Kidney glomerular epithelial cell (primary cell): Measurements from ENCODE around the gene BICRAL.
"Not testable (repeated sequence)": the region's sequence is repeated elsewhere in the genome, so short reads cannot be mapped to it uniquely, and the experiment has no call there.

Source experiments
- DNase-seq: peaks from one replicate; lab custom pipeline; 2025; lab: John Stamatoyannopoulos, UW

BICRAL gene

DNA sequence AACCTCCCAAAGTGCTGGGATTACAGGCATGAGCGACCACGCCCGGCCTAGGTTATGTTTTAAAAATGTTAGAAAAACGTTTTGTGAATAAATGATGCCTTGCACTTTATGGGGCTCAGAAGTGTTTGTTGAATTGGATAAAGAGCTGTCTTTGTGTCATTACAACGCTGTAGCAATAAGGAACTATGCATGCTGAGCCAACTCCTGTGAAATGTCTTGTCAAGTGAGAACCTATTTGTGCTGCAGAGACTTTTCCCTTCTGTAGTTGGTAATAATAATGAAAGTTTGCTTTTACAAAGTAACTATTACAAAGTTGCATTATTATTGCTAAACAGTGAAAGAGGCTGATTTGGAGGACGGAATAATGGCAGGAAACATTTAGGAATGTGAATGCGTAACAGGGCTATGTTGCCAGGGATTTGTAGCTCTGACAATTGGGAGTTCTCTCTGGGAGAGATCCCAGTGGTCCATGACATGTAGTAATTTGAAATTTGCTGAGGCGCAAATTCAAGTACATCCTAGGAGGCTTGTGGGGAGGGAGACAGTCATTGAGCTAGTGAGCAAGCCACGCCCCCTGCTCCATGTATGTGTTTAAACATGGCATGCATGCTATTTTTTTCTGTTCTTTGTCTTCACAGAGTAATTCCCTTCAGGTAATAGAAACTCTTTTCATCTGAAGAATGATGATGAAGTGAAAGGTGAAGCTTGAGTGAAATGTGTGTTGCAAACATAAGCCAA lies 16.8 kb upstream of the BICRAL start:
- DNase-seq: no peak

DNA sequence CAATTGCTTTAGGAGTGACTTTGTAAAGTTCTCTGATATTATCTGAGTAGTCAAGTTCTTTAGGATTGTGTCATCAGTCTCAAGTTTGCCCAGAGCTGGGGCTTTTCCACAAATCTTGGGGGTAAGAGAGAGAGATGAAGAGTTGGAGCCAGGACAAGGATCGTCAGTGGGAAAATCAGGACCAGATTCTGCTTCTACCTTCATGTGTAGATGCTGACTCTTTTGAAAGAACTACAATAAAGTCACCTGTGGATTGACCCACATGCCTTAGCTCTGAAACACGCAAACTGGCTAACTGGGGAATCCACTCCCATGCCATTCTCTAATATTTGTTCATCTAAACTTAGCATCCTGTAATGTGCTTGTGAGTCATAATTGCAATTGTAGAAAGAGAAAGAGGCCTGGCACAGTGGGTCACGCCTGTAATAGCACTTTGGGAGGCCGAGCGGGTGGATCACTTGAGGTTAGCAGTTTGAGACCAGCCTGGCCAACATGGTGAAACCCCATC lies 15.6 kb upstream of the BICRAL start:
- no peak for DNase-seq

DNA sequence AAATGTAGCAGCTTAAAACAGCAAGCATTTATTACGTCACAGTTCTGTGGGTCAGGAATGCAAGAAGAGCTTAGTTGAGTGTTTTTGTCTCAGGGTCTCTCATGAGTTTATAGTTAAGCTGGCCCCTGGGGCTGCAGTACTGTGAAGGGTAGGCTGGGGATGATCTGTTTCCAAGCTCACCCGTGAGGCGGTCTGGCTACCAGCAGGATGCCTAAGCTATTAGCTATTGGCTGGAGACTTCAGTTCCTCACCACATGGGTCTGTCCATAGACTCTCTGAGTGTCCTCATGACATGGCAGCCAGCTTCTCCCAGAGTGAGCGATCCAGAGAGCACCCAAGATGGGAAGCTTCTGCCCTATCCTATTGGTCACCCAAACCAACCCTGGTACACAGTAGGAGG lies 12.8 kb upstream of the BICRAL start:
- DNase-seq: no peak

DNA sequence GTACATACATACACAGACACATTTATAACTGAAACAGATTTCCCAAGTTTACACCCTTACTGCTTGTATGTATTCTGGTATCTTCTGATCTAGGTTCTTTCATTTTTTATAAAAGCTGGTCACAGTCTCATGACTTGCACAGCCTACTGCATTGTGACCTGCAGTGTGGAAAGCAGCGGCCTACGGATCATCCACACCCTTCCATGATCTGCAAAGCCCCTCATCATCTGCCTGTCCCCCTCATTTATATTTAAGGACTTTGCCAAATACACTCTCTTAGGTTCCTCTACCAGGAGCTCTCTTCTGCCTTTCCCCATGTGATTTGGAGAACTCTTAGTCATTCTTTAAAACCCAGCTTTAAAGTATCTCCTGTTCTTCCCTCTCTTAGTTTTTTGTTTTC lies 12.0 kb upstream of the BICRAL start:
- no peak for DNase-seq

DNA sequence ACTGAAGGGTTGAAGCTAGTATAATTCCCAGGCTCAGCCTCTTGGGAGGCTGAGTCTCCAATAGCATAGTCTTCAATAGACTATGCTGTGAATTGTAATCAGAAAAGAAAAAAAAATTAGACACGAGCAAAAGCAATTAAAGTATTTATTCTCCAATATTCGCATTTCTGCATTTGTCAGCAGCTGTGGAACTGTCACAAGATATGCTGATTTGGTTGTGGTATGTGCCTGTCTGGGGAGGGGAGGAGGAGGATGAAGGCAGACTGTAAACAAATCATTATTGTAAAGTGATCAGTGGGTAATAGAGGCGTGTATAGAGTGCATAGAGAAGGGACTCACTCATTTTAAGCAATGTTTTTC lies 10.1 kb upstream of the BICRAL start:
- DNase-seq: no peak

DNA sequence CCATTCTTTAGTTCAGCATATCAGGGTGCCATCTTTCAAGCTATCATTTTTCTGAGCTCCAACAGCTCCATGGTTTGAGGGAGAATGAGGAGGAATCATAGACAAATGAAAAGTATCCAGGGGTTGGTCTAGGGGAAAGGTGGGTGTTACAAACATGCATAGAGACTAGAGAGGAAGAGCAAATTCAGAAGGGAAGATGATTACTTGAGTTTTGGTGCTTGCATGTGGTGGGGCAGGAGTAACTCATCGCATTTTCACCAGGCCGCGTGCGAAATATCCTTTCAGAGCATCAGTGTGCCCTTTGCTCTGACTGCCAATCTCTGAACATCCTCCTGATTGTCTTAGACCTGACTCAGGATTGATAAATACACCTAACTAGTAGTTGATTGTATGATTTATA lies 7.7 kb upstream of the BICRAL start:
- no peak for DNase-seq

DNA sequence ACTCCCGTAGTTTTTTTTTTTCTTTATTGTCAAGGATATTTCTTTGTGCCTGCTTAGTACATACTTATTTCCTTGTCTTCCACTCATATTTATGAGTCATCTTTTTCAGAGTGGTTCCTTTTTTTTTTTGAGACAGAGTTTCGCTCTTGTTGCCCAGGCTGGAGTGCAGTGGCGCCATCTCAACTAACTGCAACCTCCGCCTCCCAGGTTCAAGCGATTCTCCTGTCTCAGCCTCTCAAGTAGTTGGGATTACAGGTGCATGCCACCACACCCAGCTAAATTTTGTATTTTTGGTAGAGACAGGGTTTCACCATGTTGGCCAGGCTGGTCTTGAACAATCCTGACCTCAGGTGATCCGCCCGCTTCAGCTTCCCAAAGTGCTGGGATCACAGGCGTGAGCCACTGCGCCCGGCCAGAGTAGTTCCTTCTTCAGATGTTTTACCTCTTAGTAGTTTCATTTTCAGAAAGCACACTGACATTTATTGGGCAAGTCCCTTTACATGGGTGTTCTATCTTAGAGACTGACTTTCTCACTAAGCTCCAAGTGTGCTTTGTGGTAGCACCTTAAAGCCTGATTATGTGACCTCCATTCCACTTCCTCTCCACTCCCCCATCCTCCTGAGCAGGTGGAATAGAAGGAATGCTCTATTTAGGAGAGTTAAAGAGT lies 6.9 kb upstream of the BICRAL start:
- DNase-seq: not testable (repeated sequence)

GRCh38 chr6:42777126-42777822 lies 4.6 kb upstream of the BICRAL start:
- peak; percentile 79 for DNase-seq

- DNase-seq: no peak
Measured at GRCh38 chr6:42778122-42778521, 3.7 kb upstream of the BICRAL start.

GRCh38 chr6:42779521-42779920 lies 2.3 kb upstream of the BICRAL start:
- no peak for DNase-seq

- no peak for DNase-seq
Measured at GRCh38 chr6:42781546-42781795, 381 bp upstream of the BICRAL start.

DNA sequence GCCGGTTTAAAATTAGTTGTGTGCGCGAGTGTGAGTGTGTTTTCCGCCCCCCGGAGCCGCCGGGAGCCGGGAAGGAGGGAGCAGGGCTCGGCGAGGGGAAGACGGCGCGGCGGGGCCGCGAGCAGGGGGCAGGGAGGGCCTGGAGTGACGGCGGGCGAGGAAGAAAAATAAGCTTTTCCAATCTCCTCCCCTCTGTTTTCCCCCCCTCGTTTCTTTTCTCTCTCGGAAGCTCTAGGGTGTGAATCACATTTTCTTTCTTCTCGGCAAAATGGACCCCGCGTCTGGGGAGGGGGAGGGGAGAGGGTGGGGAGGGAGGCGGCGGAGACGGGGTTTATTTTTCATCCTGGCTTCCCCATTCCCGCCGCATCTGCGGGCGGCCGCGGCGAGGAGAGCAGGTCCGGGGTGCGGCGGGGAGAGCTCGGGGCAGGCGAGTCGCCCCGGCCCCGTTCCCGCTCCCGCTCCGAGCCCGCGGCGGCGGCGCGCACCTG lies 881 bp downstream of the BICRAL start:
- peak; percentile 91 for DNase-seq

- DNase-seq: no peak
Measured at GRCh38 chr6:42783177-42783875, 1.5 kb downstream of the BICRAL start.

DNA sequence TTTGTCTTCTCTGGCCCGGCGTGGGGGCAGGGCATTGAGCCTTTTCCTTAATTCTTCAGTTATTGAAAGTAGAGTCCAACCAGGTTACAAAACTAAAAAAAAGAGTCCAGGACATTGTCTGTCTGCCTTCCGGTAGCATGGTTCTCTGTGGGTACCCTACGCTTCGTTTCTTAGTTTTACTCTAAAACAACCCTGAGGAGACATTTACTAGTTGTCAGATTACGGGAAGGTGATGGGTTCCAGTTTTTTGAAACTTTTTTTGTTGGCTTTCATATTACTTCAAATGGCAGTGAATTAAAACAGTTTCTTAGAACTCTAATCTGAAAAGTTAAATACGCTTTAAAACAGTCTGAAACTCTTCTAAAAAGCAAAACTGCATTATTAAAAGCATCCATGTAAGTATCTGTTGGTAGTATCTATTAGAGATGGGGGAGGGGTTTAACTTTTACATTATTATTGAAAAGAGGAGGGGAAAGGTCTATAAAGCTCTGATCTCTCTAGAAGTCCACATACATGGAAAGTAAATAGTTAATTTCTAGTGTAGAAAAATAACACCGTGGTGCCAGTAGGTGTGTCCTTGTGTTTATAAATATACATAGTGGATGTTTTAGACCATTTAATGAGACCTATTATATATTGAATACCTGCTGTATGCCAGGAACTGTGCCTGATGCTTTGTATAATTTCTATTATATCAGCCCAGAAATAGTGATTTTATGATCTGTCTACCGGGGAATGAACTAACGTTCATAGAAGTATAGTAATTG lies 2.2 kb downstream of the BICRAL start:
- DNase-seq: no peak

GRCh38 chr6:42784717-42785498 lies 3.1 kb downstream of the BICRAL start:
- no peak for DNase-seq

- no peak for DNase-seq
Measured at GRCh38 chr6:42786525-42786985, 4.7 kb downstream of the BICRAL start.

DNA sequence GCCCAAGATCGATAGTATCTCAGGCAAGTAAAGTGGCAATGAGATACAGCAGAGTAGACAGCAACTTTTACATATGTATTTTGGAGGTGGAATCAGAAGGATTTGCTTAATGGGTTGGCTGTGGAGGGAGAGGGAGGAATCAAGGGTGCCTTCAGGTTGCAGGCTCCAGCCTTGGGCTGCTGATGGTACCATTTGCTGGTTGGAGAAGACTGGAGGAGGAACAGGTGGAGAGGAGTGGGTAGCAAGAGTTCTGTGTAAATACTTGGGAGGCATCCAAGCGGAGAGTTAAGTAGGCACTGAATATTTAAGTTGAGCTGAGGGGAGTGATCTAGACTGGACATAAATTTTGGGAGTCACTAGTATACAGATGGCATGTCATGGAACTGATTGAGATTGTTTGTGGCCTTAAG lies 5.2 kb downstream of the BICRAL start:
- DNase-seq: no peak

- DNase-seq: no peak
Measured at GRCh38 chr6:42788671-42789070, 6.8 kb downstream of the BICRAL start.

- no peak for DNase-seq
Measured at GRCh38 chr6:42790549-42791181, 8.8 kb downstream of the BICRAL start.

- DNase-seq: no peak
Measured at GRCh38 chr6:42791706-42792320, 10.0 kb downstream of the BICRAL start.
